Muscle layer of duodenum (tissue), 2 donors: ENCODE data around the gene MCL1.

Experiments used
- H3K27ac ChIP-seq: one replicate; pipeline ENCODE4 v1.7.0; 2013; ENCODE audit warnings: mild to moderate bottlenecking, low read length
- H3K27me3 ChIP-seq: one replicate; pipeline ENCODE4 v1.7.0; 2013; ENCODE audit warnings: low read depth, mild to moderate bottlenecking, control low read depth, low read length
- H3K36me3 ChIP-seq, 2 donors: one replicate each; pipeline ENCODE4 v1.7.0; 2013; ENCODE audit warnings: low read length in 2 of 2, control low read depth in 1 of 2, mild to moderate bottlenecking in 1 of 2; ENCODE audit not compliant: insufficient read depth in 2 of 2, control insufficient read depth in 1 of 2
- H3K4me1 ChIP-seq, 2 donors: one replicate each; pipeline ENCODE4 v1.7.0; 2013; ENCODE audit warnings: low read length in 2 of 2, mild to moderate bottlenecking in 2 of 2, control low read depth in 1 of 2, moderate library complexity in 1 of 2; ENCODE audit not compliant: insufficient read depth in 2 of 2, control insufficient read depth in 1 of 2
- H3K4me3 ChIP-seq, 2 donors: one replicate each; pipeline ENCODE4 v1.7.0; 2013; ENCODE audit warnings: low read length in 2 of 2, low read depth in 1 of 2, mild to moderate bottlenecking in 1 of 2
- H3K9me3 ChIP-seq, 2 donors: one replicate each; pipeline ENCODE4 v1.7.0; 2013; ENCODE audit warnings: low read length in 2 of 2, control low read depth in 1 of 2, mild to moderate bottlenecking in 1 of 2; ENCODE audit not compliant: control insufficient read depth in 1 of 2
- donor health status: healthy.

Gene MCL1

GRCh38 chr1:150525348-150525747 is 54.1 kb downstream of the MCL1 start:
- H3K27ac ChIP-seq = no peak overlapping the region
- H3K9me3 ChIP-seq = no peaks in the 10 kb centered on the region
- peaks cover 4 to 10% of the 10 kb centered on the region in 2 donors for H3K4me1 ChIP-seq

More at GRCh38 chr1:150525348-150525747, 54.1 kb downstream of the MCL1 start:
- H3K4me3 ChIP-seq = no peak overlapping the region
- H3K27me3 ChIP-seq = no peaks in the 10 kb centered on the region
- H3K36me3 ChIP-seq = no peaks in the 10 kb centered on the region
